Peyer's patch (tissue), 4 donors: ENCODE data around the gene MT1X.

Experiments
- POLR2A ChIP-seq, 2 donors: fragments of 450-650 bp; IDR thresholded peaks; one replicate each; pipeline ENCODE4 v1.5.1; 2017; ENCODE audit warnings: antibody characterized with exemption in 2 of 2, mild to moderate bottlenecking in 2 of 2, moderate library complexity in 2 of 2
- TF ChIP-seq, protein P1 (sequence below), 6 experiments: fragments of 450-650 bp in 4 of 6; fragments of 200-600 bp in 2 of 6; sonication (generic) in 1 of 6; IDR thresholded peaks; one replicate each; pipeline ENCODE4 v1.5.1; 2017 to 2019; ENCODE audit warnings: antibody characterized with exemption in 6 of 6, mild to moderate bottlenecking in 3 of 6, moderate library complexity in 1 of 6

DNA sequence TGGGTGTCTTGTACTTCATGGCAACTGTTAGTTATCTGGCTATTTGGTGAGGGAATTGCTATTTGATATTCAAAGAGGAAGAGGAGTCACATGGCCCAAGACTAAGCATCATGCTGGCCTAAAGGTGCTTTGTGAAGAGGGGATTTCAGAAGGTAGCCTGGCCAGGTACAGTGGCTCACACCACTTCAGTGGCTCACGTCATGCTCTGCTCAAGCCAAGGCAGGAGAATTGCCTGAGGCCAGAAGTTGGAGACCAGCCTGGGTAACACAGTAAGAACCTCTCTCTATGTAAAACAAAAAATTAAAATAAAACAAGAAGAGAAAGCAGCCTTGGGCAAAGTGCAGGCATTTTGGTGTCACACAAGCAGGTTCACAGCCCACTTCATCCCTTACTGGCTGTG, 37.0 kb upstream of the MT1X start:
- TF ChIP-seq, protein P1, sequence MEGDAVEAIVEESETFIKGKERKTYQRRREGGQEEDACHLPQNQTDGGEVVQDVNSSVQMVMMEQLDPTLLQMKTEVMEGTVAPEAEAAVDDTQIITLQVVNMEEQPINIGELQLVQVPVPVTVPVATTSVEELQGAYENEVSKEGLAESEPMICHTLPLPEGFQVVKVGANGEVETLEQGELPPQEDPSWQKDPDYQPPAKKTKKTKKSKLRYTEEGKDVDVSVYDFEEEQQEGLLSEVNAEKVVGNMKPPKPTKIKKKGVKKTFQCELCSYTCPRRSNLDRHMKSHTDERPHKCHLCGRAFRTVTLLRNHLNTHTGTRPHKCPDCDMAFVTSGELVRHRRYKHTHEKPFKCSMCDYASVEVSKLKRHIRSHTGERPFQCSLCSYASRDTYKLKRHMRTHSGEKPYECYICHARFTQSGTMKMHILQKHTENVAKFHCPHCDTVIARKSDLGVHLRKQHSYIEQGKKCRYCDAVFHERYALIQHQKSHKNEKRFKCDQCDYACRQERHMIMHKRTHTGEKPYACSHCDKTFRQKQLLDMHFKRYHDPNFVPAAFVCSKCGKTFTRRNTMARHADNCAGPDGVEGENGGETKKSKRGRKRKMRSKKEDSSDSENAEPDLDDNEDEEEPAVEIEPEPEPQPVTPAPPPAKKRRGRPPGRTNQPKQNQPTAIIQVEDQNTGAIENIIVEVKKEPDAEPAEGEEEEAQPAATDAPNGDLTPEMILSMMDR (IDR thresholded peaks at IDR 0.05) = no peak
- no peak for TF ChIP-seq POLR2A (IDR thresholded peaks at IDR 0.05)
